ENCODE data around the gene ABLIM2.

The ABLIM2 gene

DNA sequence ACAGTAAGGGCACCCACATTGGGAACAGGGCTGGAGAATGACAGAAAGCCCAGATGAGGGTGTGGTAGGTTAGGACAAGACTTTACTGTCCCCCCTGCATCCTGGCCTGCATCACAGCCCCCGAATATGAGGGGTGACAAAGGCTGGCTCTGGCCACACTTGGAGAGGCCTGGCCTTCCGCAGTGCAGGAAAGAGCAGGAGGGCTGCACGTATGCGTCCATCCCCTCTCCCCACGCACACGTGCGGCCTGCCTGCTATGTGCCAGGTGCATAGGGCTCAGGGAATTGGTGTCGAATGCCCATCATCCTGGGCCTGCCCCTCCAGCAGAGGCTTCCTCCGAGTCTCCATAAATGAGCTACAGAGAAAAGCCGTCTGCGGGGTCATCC, 80.5 kb downstream of the ABLIM2 start:
- DNase-seq (ENCODE audit: low read depth in 1 of 2, low spot score in 1 of 2) = no peak
- Histone ChIP-seq H3K27me3 (ENCODE audit: insufficient read depth, poor library complexity, severe bottlenecking) (peaks cover 4% of the 10 kb centered on the region), H3K27ac (replicated peaks) (no peak overlapping the region), H3K4me3 (replicated peaks; ENCODE audit: insufficient read depth, low read length) (no peak overlapping the region)
- TF ChIP-seq SPI1 (IDR thresholded peaks at IDR 0.05; ENCODE audit: borderline replicate concordance, low read depth) (no peak), GABPA (IDR thresholded peaks at IDR 0.05; ENCODE audit: low read depth) (no peak), POLR2AphosphoS5 (IDR thresholded peaks at IDR 0.05; ENCODE audit: low read depth) (no peak)
- TF ChIP-seq, protein P1, sequence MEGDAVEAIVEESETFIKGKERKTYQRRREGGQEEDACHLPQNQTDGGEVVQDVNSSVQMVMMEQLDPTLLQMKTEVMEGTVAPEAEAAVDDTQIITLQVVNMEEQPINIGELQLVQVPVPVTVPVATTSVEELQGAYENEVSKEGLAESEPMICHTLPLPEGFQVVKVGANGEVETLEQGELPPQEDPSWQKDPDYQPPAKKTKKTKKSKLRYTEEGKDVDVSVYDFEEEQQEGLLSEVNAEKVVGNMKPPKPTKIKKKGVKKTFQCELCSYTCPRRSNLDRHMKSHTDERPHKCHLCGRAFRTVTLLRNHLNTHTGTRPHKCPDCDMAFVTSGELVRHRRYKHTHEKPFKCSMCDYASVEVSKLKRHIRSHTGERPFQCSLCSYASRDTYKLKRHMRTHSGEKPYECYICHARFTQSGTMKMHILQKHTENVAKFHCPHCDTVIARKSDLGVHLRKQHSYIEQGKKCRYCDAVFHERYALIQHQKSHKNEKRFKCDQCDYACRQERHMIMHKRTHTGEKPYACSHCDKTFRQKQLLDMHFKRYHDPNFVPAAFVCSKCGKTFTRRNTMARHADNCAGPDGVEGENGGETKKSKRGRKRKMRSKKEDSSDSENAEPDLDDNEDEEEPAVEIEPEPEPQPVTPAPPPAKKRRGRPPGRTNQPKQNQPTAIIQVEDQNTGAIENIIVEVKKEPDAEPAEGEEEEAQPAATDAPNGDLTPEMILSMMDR (IDR thresholded peaks at IDR 0.05; ENCODE audit: insufficient read depth, low read length) = no peak
- TF ChIP-seq, protein P2, sequence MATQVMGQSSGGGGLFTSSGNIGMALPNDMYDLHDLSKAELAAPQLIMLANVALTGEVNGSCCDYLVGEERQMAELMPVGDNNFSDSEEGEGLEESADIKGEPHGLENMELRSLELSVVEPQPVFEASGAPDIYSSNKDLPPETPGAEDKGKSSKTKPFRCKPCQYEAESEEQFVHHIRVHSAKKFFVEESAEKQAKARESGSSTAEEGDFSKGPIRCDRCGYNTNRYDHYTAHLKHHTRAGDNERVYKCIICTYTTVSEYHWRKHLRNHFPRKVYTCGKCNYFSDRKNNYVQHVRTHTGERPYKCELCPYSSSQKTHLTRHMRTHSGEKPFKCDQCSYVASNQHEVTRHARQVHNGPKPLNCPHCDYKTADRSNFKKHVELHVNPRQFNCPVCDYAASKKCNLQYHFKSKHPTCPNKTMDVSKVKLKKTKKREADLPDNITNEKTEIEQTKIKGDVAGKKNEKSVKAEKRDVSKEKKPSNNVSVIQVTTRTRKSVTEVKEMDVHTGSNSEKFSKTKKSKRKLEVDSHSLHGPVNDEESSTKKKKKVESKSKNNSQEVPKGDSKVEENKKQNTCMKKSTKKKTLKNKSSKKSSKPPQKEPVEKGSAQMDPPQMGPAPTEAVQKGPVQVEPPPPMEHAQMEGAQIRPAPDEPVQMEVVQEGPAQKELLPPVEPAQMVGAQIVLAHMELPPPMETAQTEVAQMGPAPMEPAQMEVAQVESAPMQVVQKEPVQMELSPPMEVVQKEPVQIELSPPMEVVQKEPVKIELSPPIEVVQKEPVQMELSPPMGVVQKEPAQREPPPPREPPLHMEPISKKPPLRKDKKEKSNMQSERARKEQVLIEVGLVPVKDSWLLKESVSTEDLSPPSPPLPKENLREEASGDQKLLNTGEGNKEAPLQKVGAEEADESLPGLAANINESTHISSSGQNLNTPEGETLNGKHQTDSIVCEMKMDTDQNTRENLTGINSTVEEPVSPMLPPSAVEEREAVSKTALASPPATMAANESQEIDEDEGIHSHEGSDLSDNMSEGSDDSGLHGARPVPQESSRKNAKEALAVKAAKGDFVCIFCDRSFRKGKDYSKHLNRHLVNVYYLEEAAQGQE (IDR thresholded peaks at IDR 0.05; ENCODE audit: insufficient replicate concordance, low read depth) = no peak

DNA sequence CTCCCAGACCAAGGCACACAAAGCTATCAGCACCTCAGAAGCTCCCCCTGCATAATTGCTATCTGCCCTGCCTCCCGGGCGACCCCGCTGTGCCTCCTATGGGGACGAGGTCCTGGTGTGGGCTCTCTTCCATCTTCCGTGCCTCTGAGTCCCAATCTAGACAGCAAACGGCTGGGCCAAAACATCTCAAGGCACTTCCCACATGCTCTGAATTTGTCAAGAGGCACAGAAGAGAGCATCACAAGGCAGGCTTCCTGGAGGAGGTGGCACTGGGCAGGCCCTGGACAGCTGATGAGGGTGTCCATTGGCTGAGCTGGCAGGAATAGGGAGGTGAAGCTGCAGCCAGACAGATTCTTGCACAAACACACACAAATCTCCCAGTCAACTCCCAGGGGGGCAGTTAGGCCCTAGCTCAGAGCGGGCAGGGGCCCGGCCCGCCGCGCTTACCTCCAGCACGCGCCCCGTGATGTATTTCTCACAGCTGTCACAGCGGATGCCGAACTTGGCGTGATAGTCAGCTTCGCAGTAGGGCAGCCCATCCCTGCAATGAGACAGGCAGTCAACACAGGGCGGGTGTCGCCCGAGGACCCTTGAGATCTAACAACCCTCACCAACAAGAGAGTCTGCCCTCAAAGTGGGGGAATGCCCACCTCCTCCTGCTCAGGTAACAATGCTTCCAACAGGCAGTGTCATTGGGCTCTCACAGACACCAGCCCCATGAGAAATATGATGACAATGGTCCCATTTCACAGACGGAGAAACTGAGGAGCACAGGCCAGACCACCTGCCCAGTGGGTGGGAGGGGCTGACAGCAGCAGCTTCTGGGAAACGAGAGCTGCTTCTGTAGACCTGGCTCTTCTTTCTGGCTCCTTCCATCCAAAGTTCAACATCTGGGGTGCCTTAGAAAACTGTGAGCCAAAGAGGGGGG, 81.2 kb downstream of the ABLIM2 start:
- H3K27me3 ChIP-seq (ENCODE audit: insufficient read depth, poor library complexity, severe bottlenecking) = peaks cover 4% of the 10 kb centered on the region
- TF ChIP-seq GABPA (IDR thresholded peaks at IDR 0.05; ENCODE audit: low read depth) (no peak), SPI1 (IDR thresholded peaks at IDR 0.05; ENCODE audit: borderline replicate concordance, low read depth) (no peak), POLR2AphosphoS5 (IDR thresholded peaks at IDR 0.05; ENCODE audit: low read depth) (no peak)
- TF ChIP-seq, protein P2 (IDR thresholded peaks at IDR 0.05; ENCODE audit: insufficient replicate concordance, low read depth) = no peak
- TF ChIP-seq, protein P1 (IDR thresholded peaks at IDR 0.05; ENCODE audit: insufficient read depth, low read length) = no peak
- DNase-seq (ENCODE audit: low read depth in 1 of 2, low spot score in 1 of 2) = no peak
- no peak overlapping the region for H3K4me3 ChIP-seq (replicated peaks; ENCODE audit: insufficient read depth, low read length)
- no peak overlapping the region for H3K27ac ChIP-seq (replicated peaks)

DNA sequence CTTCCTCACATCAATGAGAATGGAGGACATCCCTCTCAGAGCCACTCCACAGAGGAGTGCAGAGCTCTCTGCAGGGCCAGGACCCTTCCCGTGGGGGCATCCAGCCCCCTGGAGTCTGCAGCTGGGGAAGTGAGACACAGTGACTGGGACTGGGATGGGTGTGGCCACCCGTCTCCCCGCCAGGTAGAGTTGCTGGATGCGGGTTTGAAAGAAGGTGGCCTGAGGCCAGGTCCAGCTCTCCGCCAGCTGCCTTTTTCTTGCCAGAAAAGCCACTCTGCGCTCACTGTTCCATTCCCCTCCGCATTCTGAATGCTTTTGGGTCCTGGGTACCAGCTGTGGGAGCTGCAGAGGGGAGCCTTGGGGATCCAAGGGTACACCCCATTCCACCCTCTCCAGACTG, 82.6 kb downstream of the ABLIM2 start:
- Histone ChIP-seq H3K4me3 (replicated peaks; ENCODE audit: insufficient read depth, low read length) (no peak overlapping the region), H3K27ac (replicated peaks) (no peak overlapping the region), H3K27me3 (ENCODE audit: insufficient read depth, poor library complexity, severe bottlenecking) (peaks cover 19% of the 10 kb centered on the region)
- TF ChIP-seq POLR2AphosphoS5 (IDR thresholded peaks at IDR 0.05; ENCODE audit: low read depth) (no peak), SPI1 (IDR thresholded peaks at IDR 0.05; ENCODE audit: borderline replicate concordance, low read depth) (no peak), GABPA (IDR thresholded peaks at IDR 0.05; ENCODE audit: low read depth) (no peak)
- TF ChIP-seq, protein P2 (IDR thresholded peaks at IDR 0.05; ENCODE audit: insufficient replicate concordance, low read depth) = no peak
- TF ChIP-seq, protein P1 (IDR thresholded peaks at IDR 0.05; ENCODE audit: insufficient read depth, low read length) = no peak
- DNase-seq (ENCODE audit: low read depth in 1 of 2, low spot score in 1 of 2) = no peak
